ENCODE results near the gene TMED1. TPM values are rescaled to one million over a fixed set of nuclear protein-coding genes. Genes with fewer than 3 reads are reported as not detected.

The TMED1 gene
- polyA plus RNA-seq, 2 of the 4 experiments (the other 2 are of a cell fraction) = 29.9 to 37.0 TPM

DNA sequence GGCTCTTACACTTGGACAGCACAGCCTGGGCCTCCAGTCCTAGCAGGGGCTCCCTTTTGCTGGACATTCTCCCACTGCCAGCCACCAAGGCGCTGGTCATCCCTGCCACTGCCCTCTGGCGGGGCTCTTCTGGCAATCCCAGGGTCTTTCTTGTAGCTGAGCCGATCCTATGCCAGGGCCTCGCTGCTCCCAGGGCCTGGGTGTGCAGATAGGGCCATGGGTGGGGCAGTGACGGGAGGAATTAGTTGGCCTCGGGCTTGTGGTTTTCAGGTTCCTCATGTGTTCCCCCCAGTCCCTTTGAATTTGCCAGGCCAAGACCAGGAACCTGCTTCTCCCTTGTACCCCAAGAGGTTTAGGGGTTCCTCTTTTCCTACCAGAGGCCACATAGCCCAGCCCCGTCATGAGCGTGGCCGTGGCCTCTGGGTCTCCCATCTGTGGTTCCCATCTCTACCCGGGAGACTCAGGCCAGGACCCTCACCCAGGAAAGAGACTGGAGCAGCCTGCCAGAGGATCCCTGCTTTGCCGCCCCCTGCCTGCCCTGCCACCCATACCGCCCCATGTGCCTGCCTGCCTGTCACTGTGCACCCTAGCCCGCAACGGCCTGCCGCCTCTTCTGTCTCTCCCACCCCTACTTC lies 26.2 kb downstream of the TMED1 start:
- Histone ChIP-seq H3K4me3 (no peak overlapping the region), H3K9me3 (no peaks in the 10 kb centered on the region), H3K4me1 (peaks cover 14% of the 10 kb centered on the region), H3K27ac (peak overlapping the region in 1 of 2 experiments; percentile 13; a peak in 1 of 6 replicates), H3K4me2 (no peak overlapping the region)
- TF ChIP-seq, protein P1, sequence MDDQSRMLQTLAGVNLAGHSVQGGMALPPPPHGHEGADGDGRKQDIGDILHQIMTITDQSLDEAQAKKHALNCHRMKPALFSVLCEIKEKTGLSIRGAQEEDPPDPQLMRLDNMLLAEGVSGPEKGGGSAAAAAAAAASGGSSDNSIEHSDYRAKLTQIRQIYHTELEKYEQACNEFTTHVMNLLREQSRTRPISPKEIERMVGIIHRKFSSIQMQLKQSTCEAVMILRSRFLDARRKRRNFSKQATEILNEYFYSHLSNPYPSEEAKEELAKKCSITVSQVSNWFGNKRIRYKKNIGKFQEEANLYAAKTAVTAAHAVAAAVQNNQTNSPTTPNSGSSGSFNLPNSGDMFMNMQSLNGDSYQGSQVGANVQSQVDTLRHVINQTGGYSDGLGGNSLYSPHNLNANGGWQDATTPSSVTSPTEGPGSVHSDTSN (IDR thresholded peaks at IDR 0.05) = no peak
- TF ChIP-seq PHF8 (IDR thresholded peaks at IDR 0.05; ENCODE audit: borderline replicate concordance, low read depth) (no peak), EHF (CRISPR knock-in tag; IDR thresholded peaks at IDR 0.05) (no peak), KDM1A (IDR thresholded peaks at IDR 0.05; ENCODE audit: low read depth) (no peak), SREBF2 (IDR thresholded peaks at IDR 0.05) (no peak)
- TF ChIP-seq, protein P2, sequence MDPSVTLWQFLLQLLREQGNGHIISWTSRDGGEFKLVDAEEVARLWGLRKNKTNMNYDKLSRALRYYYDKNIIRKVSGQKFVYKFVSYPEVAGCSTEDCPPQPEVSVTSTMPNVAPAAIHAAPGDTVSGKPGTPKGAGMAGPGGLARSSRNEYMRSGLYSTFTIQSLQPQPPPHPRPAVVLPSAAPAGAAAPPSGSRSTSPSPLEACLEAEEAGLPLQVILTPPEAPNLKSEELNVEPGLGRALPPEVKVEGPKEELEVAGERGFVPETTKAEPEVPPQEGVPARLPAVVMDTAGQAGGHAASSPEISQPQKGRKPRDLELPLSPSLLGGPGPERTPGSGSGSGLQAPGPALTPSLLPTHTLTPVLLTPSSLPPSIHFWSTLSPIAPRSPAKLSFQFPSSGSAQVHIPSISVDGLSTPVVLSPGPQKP (IDR thresholded peaks at IDR 0.05; ENCODE audit: low read depth, low read length) = no peak
- TF ChIP-seq, protein P3, sequence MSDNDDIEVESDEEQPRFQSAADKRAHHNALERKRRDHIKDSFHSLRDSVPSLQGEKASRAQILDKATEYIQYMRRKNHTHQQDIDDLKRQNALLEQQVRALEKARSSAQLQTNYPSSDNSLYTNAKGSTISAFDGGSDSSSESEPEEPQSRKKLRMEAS (IDR thresholded peaks at IDR 0.05) = no peak
- TF ChIP-seq, protein P4, sequence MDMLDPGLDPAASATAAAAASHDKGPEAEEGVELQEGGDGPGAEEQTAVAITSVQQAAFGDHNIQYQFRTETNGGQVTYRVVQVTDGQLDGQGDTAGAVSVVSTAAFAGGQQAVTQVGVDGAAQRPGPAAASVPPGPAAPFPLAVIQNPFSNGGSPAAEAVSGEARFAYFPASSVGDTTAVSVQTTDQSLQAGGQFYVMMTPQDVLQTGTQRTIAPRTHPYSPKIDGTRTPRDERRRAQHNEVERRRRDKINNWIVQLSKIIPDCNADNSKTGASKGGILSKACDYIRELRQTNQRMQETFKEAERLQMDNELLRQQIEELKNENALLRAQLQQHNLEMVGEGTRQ (IDR thresholded peaks at IDR 0.05) = no peak
- DNase-seq (ENCODE audit: low read depth in 1 of 2, low spot score in 1 of 2) (no peak), FAIRE-seq (no peak), ATAC-seq (no peak; a peak in 1 of 6 replicates)
- 94% methylated on average over 9 of the region's 15 CpGs for WGBS (ENCODE audit: missing lambda C conversion rate)
- CTCF ChIA-PET = interaction anchor here (1.5 kb wide), 1 partner anchor 11 kb away, joined by 3 read pairs; no protein-coding TSS in a partner anchor
- POLR2A ChIA-PET = no interaction called here

DNA sequence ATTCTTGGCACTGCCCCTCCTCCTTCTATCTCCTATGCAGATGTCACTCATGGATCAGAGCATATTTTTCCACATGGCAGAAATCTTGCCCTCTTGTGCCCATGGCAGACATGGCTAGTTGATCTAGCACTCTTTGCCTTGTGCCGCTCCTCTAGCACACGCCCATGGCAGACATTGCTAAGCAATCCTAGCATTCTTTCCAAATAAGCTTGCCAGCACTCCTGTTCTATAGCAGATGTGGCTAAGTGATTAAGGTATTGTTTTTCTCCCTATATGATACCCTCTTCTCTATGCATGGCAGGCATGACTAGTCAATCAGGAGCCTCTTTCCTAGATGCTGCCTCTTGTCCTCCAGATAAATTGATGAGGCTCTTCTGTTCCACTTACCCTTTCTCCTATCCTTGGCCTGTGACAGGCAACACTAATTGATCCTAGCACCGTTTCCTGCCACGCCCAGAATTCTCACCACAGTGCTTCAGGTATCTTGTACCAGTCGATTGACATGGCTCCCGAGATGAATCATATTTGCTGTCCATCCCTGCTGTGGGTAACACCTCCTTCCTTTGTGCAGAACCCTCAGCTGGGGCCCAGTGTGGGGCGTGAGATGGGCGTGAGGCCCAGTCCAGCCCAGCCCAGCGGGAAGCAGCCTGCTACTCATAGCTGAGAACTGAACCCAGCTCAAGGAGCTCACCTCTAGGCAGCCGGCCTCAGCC lies 26.9 kb downstream of the TMED1 start:
- TF ChIP-seq HOXA7 (CRISPR knock-in tag; IDR thresholded peaks at IDR 0.05) = no peak
- no peak for TF ChIP-seq MAFK (IDR thresholded peaks at IDR 0.05; ENCODE audit: partially characterized antibody)
- TF ChIP-seq POLR2AphosphoS2 (conservative IDR thresholded peaks at IDR 0.05; ENCODE audit: low read length) = no peak
- no peak for TF ChIP-seq TP53 (CRISPR knock-in tag; IDR thresholded peaks at IDR 0.05)
- no peak for TF ChIP-seq CHD4 (IDR thresholded peaks at IDR 0.05; ENCODE audit: borderline replicate concordance)
- no peak for TF ChIP-seq CEBPB (IDR thresholded peaks at IDR 0.05)
- no peak for TF ChIP-seq KDM5A (IDR thresholded peaks at IDR 0.05)
- no peak for TF ChIP-seq NPAS2 (CRISPR knock-in tag; IDR thresholded peaks at IDR 0.05; ENCODE audit: borderline replicate concordance)
- TF ChIP-seq BHLHE40 (IDR thresholded peaks at IDR 0.05; ENCODE audit: low read depth, low read length) = no peak
- TF ChIP-seq ZNF302 (CRISPR knock-in tag; IDR thresholded peaks at IDR 0.05) = no peak
- TF ChIP-seq, protein P1 (IDR thresholded peaks at IDR 0.05) = no peak
- TF ChIP-seq, protein P5, sequence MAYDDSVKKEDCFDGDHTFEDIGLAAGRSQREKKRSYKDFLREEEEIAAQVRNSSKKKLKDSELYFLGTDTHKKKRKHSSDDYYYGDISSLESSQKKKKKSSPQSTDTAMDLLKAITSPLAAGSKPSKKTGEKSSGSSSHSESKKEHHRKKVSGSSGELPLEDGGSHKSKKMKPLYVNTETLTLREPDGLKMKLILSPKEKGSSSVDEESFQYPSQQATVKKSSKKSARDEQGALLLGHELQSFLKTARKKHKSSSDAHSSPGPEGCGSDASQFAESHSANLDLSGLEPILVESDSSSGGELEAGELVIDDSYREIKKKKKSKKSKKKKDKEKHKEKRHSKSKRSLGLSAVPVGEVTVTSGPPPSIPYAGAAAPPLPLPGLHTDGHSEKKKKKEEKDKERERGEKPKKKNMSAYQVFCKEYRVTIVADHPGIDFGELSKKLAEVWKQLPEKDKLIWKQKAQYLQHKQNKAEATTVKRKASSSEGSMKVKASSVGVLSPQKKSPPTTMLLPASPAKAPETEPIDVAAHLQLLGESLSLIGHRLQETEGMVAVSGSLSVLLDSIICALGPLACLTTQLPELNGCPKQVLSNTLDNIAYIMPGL (CRISPR knock-in tag; IDR thresholded peaks at IDR 0.05; ENCODE audit: borderline replicate concordance) = no peak
- TF ChIP-seq POLR2A (IDR thresholded peaks at IDR 0.05; ENCODE audit: low read length) = no peak
- TF ChIP-seq, protein P2 (IDR thresholded peaks at IDR 0.05; ENCODE audit: low read depth, low read length) = no peak
- TF ChIP-seq SREBF2 (IDR thresholded peaks at IDR 0.05) = no peak
- POLR2A ChIA-PET = no interaction called here
- peaks cover 14% of the 10 kb centered on the region for H3K4me1 ChIP-seq
- peak; percentile 13 to 36; a peak in 3 of 6 replicates for ATAC-seq
- FAIRE-seq = no peak
- no peak overlapping the region for H3K4me2 ChIP-seq
- no peak overlapping the region for H3K4me3 ChIP-seq
- CTCF ChIA-PET = interaction anchor here (1.5 kb wide), 1 partner anchor 12 kb away, joined by 3 read pairs; no protein-coding TSS in a partner anchor
- WGBS (ENCODE audit: missing lambda C conversion rate) = 72% methylated on average over 10 of the region's 10 CpGs
- H3K9me3 ChIP-seq = no peaks in the 10 kb centered on the region
- DNase-seq (ENCODE audit: low read depth in 1 of 2, low spot score in 1 of 2) = peak in 1 of 2 experiments; percentile 39
- H3K27ac ChIP-seq = peak overlapping the region in 1 of 2 experiments; percentile 13; a peak in 1 of 6 replicates

All from A549 (cell line).